ENCODE measurements around the gene PPP6C. TPM values are rescaled to one million over a fixed set of nuclear protein-coding genes. Genes with fewer than 3 reads are reported as not detected.
"Not testable (repeated sequence)": the region's sequence is repeated elsewhere in the genome, so short reads cannot be mapped to it uniquely, and the experiment has no call there.

PPP6C gene
- polyA plus RNA-seq, 2 donors = 17.2 to 22.7 TPM

- not testable (repeated sequence) for H3K9me3 ChIP-seq (ENCODE audit: control insufficient read depth in 2 of 2, insufficient read depth in 1 of 2, low read depth in 1 of 2, low read length in 1 of 2); H3K4me1 ChIP-seq (ENCODE audit: control insufficient read depth in 2 of 2, insufficient read depth in 2 of 2, low read length in 1 of 2); H3K36me3 ChIP-seq (ENCODE audit: control insufficient read depth in 2 of 2, insufficient read depth in 2 of 2, low read length in 1 of 2); H3K27ac ChIP-seq (ENCODE audit: low read depth in 2 of 2, low read length in 1 of 2); H3K4me3 ChIP-seq (ENCODE audit: low read depth in 1 of 2, low read length in 2 of 2); H3K27me3 ChIP-seq (ENCODE audit: control insufficient read depth in 1 of 2, insufficient read depth in 2 of 2, low read length in 2 of 2)
- WGBS, 2 donors = 97 to 99% methylated on average over 19 to 29 of the region's 33 CpGs
Measured at GRCh38 chr9:125108541-125108940, 81.1 kb downstream of the PPP6C start.

DNA sequence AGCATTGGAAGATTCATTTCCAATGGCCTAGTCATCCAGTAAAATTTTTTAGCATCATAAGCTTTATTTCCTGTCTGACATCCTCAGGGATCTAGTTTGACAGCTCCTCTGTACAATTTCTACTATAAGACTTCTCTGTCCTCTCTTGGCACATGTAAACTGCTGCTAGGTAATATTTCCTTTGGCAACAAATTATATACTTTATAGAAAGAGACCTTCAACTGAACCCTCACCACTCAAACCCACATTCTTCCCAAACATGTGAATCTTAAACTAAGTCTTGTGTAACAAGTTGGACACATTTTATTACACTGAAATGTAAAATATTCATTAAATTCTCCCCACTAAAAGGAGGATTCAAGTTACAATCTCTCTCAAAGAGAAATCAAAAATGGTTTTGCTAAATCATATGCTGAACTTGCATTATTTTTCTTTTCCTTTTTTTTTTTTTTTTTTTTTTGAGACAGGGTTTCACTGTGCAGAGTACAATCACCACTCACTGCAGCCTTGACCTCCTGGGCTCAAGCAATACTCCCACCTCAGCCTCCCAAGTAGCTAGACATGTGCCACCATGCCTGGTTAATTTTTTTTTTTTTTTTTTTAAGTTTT is 83.2 kb downstream of the PPP6C start:
- H3K27ac ChIP-seq (ENCODE audit: low read depth in 2 of 2, low read length in 1 of 2) = no peak overlapping the region
- H3K36me3 ChIP-seq (ENCODE audit: control insufficient read depth in 2 of 2, insufficient read depth in 2 of 2, low read length in 1 of 2) = no peaks in the 10 kb centered on the region
- no peak overlapping the region for H3K4me3 ChIP-seq (ENCODE audit: low read depth in 1 of 2, low read length in 2 of 2)
- H3K4me1 ChIP-seq (ENCODE audit: control insufficient read depth in 2 of 2, insufficient read depth in 2 of 2, low read length in 1 of 2) = no peaks in the 10 kb centered on the region
- H3K27me3 ChIP-seq (ENCODE audit: control insufficient read depth in 1 of 2, insufficient read depth in 2 of 2, low read length in 2 of 2) = no peaks in the 10 kb centered on the region
- no peaks in the 10 kb centered on the region for H3K9me3 ChIP-seq (ENCODE audit: control insufficient read depth in 2 of 2, insufficient read depth in 1 of 2, low read depth in 1 of 2, low read length in 1 of 2)

- H3K27ac ChIP-seq (ENCODE audit: low read depth in 2 of 2, low read length in 1 of 2) = no peak overlapping the region
- H3K9me3 ChIP-seq (ENCODE audit: control insufficient read depth in 2 of 2, insufficient read depth in 1 of 2, low read depth in 1 of 2, low read length in 1 of 2) = no peaks in the 10 kb centered on the region
- H3K4me1 ChIP-seq (ENCODE audit: control insufficient read depth in 2 of 2, insufficient read depth in 2 of 2, low read length in 1 of 2) = no peaks in the 10 kb centered on the region
- H3K36me3 ChIP-seq (ENCODE audit: control insufficient read depth in 2 of 2, insufficient read depth in 2 of 2, low read length in 1 of 2) = no peaks in the 10 kb centered on the region
- no peaks in the 10 kb centered on the region for H3K27me3 ChIP-seq (ENCODE audit: control insufficient read depth in 1 of 2, insufficient read depth in 2 of 2, low read length in 2 of 2)
- 76 to 83% methylated on average over 3 of the region's 3 CpGs for WGBS, 2 donors
- H3K4me3 ChIP-seq (ENCODE audit: low read depth in 1 of 2, low read length in 2 of 2) = no peak overlapping the region
Measured at GRCh38 chr9:125103770-125104460, 85.7 kb downstream of the PPP6C start.

GRCh38 chr9:125103021-125103420 is 86.6 kb downstream of the PPP6C start:
- H3K4me3 ChIP-seq (ENCODE audit: low read depth in 1 of 2, low read length in 2 of 2) = no peak overlapping the region

GRCh38 chr9:125100822-125101221 is 88.8 kb downstream of the PPP6C start:
- WGBS, 2 donors = 87 to 89% methylated on average over 4 of the region's 4 CpGs
- no peak overlapping the region for H3K4me3 ChIP-seq (ENCODE audit: low read depth in 1 of 2, low read length in 2 of 2)
- no peaks in the 10 kb centered on the region for H3K36me3 ChIP-seq (ENCODE audit: control insufficient read depth in 2 of 2, insufficient read depth in 2 of 2, low read length in 1 of 2)
- H3K4me1 ChIP-seq (ENCODE audit: control insufficient read depth in 2 of 2, insufficient read depth in 2 of 2, low read length in 1 of 2) = peaks cover 0 to under 1% of the 10 kb centered on the region in 2 donors
- H3K9me3 ChIP-seq (ENCODE audit: control insufficient read depth in 2 of 2, insufficient read depth in 1 of 2, low read depth in 1 of 2, low read length in 1 of 2) = no peaks in the 10 kb centered on the region
- H3K27me3 ChIP-seq (ENCODE audit: control insufficient read depth in 1 of 2, insufficient read depth in 2 of 2, low read length in 2 of 2) = no peaks in the 10 kb centered on the region
- H3K27ac ChIP-seq (ENCODE audit: low read depth in 2 of 2, low read length in 1 of 2) = no peak overlapping the region

More at GRCh38 chr9:125103021-125103420, 86.6 kb downstream of the PPP6C start:
- no peaks in the 10 kb centered on the region for H3K9me3 ChIP-seq (ENCODE audit: control insufficient read depth in 2 of 2, insufficient read depth in 1 of 2, low read depth in 1 of 2, low read length in 1 of 2)
- H3K36me3 ChIP-seq (ENCODE audit: control insufficient read depth in 2 of 2, insufficient read depth in 2 of 2, low read length in 1 of 2) = no peaks in the 10 kb centered on the region
- H3K27ac ChIP-seq (ENCODE audit: low read depth in 2 of 2, low read length in 1 of 2) = no peak overlapping the region
- no peaks in the 10 kb centered on the region for H3K4me1 ChIP-seq (ENCODE audit: control insufficient read depth in 2 of 2, insufficient read depth in 2 of 2, low read length in 1 of 2)
- H3K27me3 ChIP-seq (ENCODE audit: control insufficient read depth in 1 of 2, insufficient read depth in 2 of 2, low read length in 2 of 2) = no peaks in the 10 kb centered on the region
- 97 to 100% methylated on average over 1 of the region's 1 CpG for WGBS, 2 donors

- H3K4me1 ChIP-seq (ENCODE audit: control insufficient read depth in 2 of 2, insufficient read depth in 2 of 2, low read length in 1 of 2) = peaks cover 0 to 2% of the 10 kb centered on the region in 2 donors
- 81 to 87% methylated on average over 3 of the region's 3 CpGs for WGBS, 2 donors
- H3K4me3 ChIP-seq (ENCODE audit: low read depth in 1 of 2, low read length in 2 of 2) = no peak overlapping the region
- H3K27me3 ChIP-seq (ENCODE audit: control insufficient read depth in 1 of 2, insufficient read depth in 2 of 2, low read length in 2 of 2) = no peaks in the 10 kb centered on the region
- no peak overlapping the region for H3K27ac ChIP-seq (ENCODE audit: low read depth in 2 of 2, low read length in 1 of 2)
- no peaks in the 10 kb centered on the region for H3K36me3 ChIP-seq (ENCODE audit: control insufficient read depth in 2 of 2, insufficient read depth in 2 of 2, low read length in 1 of 2)
- no peaks in the 10 kb centered on the region for H3K9me3 ChIP-seq (ENCODE audit: control insufficient read depth in 2 of 2, insufficient read depth in 1 of 2, low read depth in 1 of 2, low read length in 1 of 2)
Measured at GRCh38 chr9:125099816-125100215, 89.8 kb downstream of the PPP6C start.

Other genes with a start within 250 kb of the PPP6C start
- 1 to 10 TPM; 5.9 to 6.5 TPM for gene GOLGA1, start 248.7 kb downstream of the PPP6C start, polyA plus RNA-seq
- gene SCAI, start 46.3 kb downstream of the PPP6C start, polyA plus RNA-seq = 1 to 10 TPM in 1 of 2 donors, under 1 TPM in 1; 0.89 to 1.2 TPM
- 10 to 100 TPM; 10.8 to 17.7 TPM for gene RABEPK, start 10.7 kb upstream of the PPP6C start, polyA plus RNA-seq
- gene HSPA5, start 51.5 kb upstream of the PPP6C start, polyA plus RNA-seq = 100 to 1,000 TPM in 1 of 2 donors, 10 to 100 TPM in 1; 63.8 to 138 TPM
- gene GAPVD1, start 72.0 kb upstream of the PPP6C start, polyA plus RNA-seq = 10 to 100 TPM in 1 of 2 donors, 1 to 10 TPM in 1; 9.9 to 10.9 TPM